Measurements from ENCODE around the gene NOTCH2.

NOTCH2 gene

GRCh38 chr1:119893238-119893791 lies 176.1 kb downstream of the NOTCH2 start:
- no peak for DNase-seq (ENCODE audit: low read depth)

DNA sequence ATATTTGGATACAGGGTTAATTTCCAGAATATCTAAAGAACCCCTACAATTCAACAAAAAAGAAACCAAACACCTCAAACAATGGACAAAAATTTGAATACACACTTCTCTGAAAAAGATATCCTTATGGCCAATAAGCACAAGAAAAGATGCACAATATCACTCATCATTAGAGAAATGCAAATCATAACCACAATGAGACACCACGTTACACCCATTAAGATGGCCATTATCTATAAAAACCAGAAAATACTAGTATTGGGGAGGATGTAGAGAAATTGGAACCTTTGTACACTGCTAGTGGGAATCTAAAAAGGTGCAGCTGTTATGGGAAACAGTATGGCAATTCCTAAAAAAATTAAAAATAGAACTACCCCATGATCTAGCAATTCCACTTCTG lies 178.1 kb downstream of the NOTCH2 start:
- TF ChIP-seq, protein P1, sequence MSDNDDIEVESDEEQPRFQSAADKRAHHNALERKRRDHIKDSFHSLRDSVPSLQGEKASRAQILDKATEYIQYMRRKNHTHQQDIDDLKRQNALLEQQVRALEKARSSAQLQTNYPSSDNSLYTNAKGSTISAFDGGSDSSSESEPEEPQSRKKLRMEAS (IDR thresholded peaks at IDR 0.05; ENCODE audit: low read depth, low read length) = no peak
- TF ChIP-seq MYC (IDR thresholded peaks at IDR 0.05; ENCODE audit: low read depth, low read length) (no peak), POLR2A (IDR thresholded peaks at IDR 0.05; ENCODE audit: extremely low read depth, insufficient read length) (no peak), CTCF (IDR thresholded peaks at IDR 0.05; ENCODE audit: low read depth, low read length) (no peak)
- DNase-seq (ENCODE audit: low read depth) = no peak
- no peak overlapping the region for H3K4me3 ChIP-seq (ENCODE audit: low read depth, low read length)

More at GRCh38 chr1:119893238-119893791, 176.1 kb downstream of the NOTCH2 start:
- H3K4me3 ChIP-seq (ENCODE audit: low read depth, low read length) = no peak overlapping the region
- TF ChIP-seq MYC (IDR thresholded peaks at IDR 0.05; ENCODE audit: low read depth, low read length) = no peak
- TF ChIP-seq, protein P1 (IDR thresholded peaks at IDR 0.05; ENCODE audit: low read depth, low read length) = no peak
- no peak for TF ChIP-seq CTCF (IDR thresholded peaks at IDR 0.05; ENCODE audit: low read depth, low read length)
- TF ChIP-seq POLR2A (IDR thresholded peaks at IDR 0.05; ENCODE audit: extremely low read depth, insufficient read length) = no peak

DNA sequence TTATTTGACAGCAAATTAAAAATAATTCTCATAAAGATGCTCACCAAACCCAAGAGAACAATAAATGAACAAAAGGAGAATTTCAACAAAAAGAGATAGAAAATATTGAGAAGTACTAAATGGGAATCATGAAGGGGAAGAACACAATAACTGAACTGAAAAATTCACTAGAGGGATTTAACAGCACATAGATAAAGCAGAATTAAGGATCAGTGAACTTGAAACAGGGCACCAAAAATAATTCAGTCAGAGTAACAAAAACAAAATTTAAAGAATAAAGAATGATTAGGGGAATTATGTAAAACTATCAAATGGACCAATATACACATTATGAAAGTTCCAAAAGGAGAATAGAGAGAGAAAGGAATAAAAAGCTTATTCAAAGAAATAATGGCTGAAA lies 181.0 kb downstream of the NOTCH2 start:
- H3K4me3 ChIP-seq (ENCODE audit: low read depth, low read length) = no peak overlapping the region
- no peak for TF ChIP-seq POLR2A (IDR thresholded peaks at IDR 0.05; ENCODE audit: extremely low read depth, insufficient read length)
- TF ChIP-seq, protein P1 (IDR thresholded peaks at IDR 0.05; ENCODE audit: low read depth, low read length) = no peak
- TF ChIP-seq MYC (IDR thresholded peaks at IDR 0.05; ENCODE audit: low read depth, low read length) = no peak
- no peak for TF ChIP-seq CTCF (IDR thresholded peaks at IDR 0.05; ENCODE audit: low read depth, low read length)
- DNase-seq (ENCODE audit: low read depth) = no peak

DNA sequence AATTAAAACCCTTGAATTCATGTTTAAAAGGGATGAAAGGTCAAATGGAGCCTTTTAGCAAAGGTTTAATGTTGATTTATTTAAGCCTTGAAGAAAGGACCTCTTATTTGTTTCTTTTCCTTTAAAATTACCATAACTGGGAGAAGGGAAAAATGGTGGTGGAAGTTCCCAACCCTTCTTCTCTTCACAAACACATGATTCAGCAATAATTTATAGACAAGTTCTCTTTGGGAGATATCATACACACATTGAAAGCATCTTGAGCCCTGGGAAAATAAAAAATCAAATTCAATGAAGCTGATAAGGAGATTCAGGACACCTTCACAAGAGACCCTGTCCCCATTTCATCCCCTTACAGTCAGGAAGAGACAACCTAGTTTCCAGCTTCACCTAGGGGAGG lies 182.0 kb downstream of the NOTCH2 start:
- TF ChIP-seq, protein P1 (IDR thresholded peaks at IDR 0.05; ENCODE audit: low read depth, low read length) = no peak
- no peak for TF ChIP-seq CTCF (IDR thresholded peaks at IDR 0.05; ENCODE audit: low read depth, low read length)
- DNase-seq (ENCODE audit: low read depth) = no peak
- H3K4me3 ChIP-seq (ENCODE audit: low read depth, low read length) = no peak overlapping the region

- TF ChIP-seq CTCF (IDR thresholded peaks at IDR 0.05; ENCODE audit: low read depth, low read length) = peak; percentile 76
- TF ChIP-seq POLR2A (IDR thresholded peaks at IDR 0.05; ENCODE audit: extremely low read depth, insufficient read length) = no peak
- no peak overlapping the region for H3K4me3 ChIP-seq (ENCODE audit: low read depth, low read length)
- DNase-seq (ENCODE audit: low read depth) = peak; percentile 61
These were observed 183.3 kb downstream of the NOTCH2 start for GRCh38 chr1:119885903-119886783.
